Liver (tissue), 3 donors: ENCODE measurements around the gene NT5M.

Experiments used
- ATF3 ChIP-seq: IDR thresholded peaks from 2 replicates; pipeline ENCODE4 v1.6.1; 2016; ENCODE audit warnings: antibody characterized with exemption
- CTCF ChIP-seq: fragments of 150-350 bp; IDR thresholded peaks from 2 replicates; pipeline ENCODE4 v1.5.1; 2017; ENCODE audit warnings: improper control_type of control experiment, low read depth, low read length; ENCODE audit not compliant: missing input control
- JUND ChIP-seq, 2 donors: IDR thresholded peaks; 2 replicates each; pipeline ENCODE4 v1.6.1; 2016; ENCODE audit warnings: antibody characterized with exemption in 2 of 2
- MAX ChIP-seq: IDR thresholded peaks from 2 replicates; pipeline ENCODE4 v1.6.1; 2016; ENCODE audit warnings: antibody characterized with exemption
- REST ChIP-seq: IDR thresholded peaks from 2 replicates; pipeline ENCODE4 v1.6.1; 2016; ENCODE audit warnings: antibody characterized with exemption, mild to moderate bottlenecking
- TAF1 ChIP-seq: conservative IDR thresholded peaks from 2 replicates; pipeline ENCODE4 v1.6.1; 2016; ENCODE audit warnings: antibody characterized with exemption, mild to moderate bottlenecking
- donor health status: healthy.
- donor health status: healthy.

GRCh38 chr17:17367931-17368330 is 64.8 kb downstream of the NT5M start:
- TF ChIP-seq CTCF (no peak), ATF3 (no peak), REST (no peak), JUND (IDR thresholded peaks at IDR 0.05) (no peak), TAF1 (no peak), MAX (no peak)
